Activated CD4-positive, alpha-beta T cell treated with anti-CD3 and anti-CD28 coated beads for 24 hours (primary cell): ENCODE data around the gene CD34.
A peak's percentile ranks its signal among the peaks of the same experiment; 100 is the strongest.
"Not testable (repeated sequence)": the region's sequence is repeated elsewhere in the genome, so short reads cannot be mapped to it uniquely, and the experiment has no call there.

ENCODE experiments used
- DNase-seq, 2 donors: peaks; one replicate each; pipeline ENCODE4 v3.0.0-alpha.2; 2020; ENCODE audit warnings: low read depth in 2 of 2

CD34 gene, protein sequence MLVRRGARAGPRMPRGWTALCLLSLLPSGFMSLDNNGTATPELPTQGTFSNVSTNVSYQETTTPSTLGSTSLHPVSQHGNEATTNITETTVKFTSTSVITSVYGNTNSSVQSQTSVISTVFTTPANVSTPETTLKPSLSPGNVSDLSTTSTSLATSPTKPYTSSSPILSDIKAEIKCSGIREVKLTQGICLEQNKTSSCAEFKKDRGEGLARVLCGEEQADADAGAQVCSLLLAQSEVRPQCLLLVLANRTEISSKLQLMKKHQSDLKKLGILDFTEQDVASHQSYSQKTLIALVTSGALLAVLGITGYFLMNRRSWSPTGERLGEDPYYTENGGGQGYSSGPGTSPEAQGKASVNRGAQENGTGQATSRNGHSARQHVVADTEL

DNA sequence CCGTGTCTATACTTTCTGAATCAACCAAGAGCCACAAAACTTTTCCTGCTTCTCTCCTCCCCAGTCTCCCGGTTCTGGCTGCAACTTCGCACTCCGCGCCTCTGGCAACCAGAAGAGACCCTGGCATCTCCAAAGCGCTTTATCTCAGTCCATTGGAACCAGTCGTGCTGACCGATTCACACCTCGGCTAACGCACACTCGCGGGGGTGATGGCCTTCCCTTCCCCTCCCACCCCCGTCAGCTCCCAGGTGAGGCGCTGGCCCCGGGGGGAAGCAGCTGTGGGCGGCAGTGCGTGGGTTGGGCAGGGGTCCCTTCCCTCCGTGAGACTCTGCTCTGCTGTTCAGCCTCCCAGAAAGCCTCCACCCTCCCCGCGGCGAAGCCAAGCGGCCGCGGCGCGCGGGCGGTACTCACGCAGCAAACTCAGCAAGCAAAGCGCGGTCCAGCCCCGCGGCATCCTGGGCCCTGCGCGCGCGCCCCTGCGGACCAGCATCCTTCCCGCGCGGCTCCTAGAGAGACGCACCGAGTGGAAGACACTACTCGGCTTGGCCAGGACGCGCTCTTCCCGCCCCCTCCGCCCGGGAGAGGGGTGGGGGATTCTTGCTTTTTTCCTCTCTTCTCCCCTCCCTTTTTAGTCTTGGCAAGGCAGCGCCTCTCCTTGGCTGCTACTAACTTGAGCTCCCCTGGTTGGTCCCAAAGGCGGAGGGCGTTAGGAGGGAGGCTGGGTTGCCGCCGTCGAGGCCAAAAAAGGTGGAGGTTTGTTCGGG is at the start of gene CD34:
Gene CD34 (minus strand): TSS at position 535 of the 764 bp plus-strand sequence. CDS start 45 bp downstream, at position 490.
- peak in 1 of 2 donors; percentile 21 for DNase-seq

DNA sequence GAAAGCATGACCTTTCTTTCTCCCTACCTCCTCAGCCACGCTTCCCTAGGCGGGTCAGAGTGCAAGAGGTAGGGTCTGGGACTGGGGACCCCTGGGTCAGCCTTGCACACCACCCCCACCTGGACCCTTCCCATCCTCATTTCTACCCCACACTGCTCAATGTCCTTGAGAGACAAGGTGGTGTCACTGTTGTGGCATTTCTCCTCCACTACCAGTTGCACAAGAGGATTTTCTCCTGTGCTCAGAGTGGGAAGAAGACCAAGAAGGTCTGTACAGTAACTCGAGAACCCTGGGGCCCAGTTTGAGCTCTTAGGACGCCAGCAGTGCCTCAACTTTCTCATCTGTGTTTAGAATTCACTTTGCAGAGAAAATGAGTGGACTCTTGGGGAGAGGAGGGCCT is 49.4 kb upstream of the CD34 start:
- no peak for DNase-seq

DNA sequence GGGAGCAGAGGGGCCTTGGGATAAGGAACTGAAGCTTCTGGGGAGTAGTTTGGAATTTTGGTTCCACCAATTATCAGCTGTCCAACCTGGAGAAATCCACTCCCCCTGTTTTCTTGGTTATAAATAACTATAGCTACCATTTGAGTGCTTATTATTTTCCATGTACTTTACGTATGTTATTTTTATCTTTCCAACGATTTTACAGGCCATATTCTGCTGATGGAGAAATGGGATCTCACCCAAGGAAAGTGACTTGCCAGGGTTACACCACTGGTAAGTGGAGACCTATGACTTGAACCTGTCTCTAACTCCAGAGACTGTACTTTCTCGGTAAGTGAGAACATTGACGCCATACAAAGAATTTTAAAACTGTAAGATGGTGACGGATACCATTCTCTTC is 49.0 kb upstream of the CD34 start:
- no peak for DNase-seq

DNA sequence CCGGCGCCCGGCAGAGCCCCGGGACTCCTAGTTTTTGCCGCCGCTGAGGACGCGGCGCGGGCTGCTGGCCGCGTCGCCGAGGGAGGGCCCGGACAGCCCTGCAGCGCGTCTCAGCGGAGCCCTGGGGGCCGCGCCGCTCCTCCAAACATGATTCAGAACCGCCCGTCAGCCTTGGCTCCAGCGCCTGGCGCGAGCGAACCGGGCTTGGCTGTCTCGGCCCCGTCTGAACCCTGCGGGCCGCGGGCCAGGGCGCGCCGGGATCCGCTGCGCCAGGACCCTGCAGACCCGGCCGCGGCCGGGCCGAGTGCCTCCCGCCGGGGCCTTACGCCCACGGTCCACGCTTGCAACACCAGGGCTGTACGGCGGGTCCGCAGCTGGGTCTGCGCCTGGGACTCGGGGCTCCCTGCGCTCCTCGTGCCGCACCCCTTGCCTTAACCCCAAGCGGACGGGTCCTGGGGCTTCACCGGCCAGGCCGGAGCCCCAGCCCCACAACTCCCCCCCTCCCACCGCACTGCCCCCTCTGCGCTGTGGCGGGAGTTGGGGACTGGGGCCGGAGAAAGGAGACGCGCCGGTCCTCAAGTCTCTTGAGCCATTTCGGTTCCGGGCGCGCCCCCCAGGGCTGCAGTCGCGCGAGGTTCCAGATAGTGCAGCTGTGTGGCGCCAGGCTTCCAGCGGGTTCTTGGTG is 48.4 kb upstream of the CD34 start:
- DNase-seq: no peak

DNA sequence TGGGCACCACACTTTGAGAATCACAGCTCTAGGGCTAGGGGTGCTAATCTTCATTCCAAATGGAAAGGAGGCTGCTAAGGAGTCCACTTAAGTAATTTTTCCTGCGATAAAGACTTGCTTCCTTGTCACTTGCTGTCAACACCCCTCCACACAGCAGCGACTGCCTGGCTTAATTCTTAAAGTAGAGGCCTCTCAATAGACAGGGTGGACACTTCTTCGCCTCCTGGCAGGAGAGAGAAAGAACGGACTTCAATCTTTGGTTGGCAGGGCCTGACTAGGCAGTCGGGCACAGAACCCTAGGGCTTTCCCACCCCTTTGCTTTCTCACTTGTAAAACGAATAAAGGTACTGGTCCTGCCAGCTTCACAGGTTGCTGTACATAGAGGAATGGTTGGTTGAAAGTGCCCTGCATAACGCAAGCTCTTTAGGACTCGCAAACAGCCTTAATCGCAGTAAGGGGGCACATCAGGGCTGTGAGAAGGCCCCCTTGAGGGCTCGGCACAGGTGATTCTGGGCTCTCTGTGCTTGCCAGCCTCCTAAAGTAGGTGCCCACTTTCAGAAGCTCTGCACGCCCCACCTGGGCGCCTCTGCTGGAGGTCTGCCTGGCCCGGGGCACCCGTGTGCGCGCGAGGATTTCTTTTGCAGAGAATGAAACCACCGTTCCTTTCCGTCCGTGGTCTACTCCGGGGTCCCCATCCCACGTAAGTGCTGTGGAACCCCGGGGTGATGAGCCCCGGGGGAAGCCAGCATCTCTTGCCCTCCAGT is 47.6 kb upstream of the CD34 start:
- DNase-seq: no peak

DNA sequence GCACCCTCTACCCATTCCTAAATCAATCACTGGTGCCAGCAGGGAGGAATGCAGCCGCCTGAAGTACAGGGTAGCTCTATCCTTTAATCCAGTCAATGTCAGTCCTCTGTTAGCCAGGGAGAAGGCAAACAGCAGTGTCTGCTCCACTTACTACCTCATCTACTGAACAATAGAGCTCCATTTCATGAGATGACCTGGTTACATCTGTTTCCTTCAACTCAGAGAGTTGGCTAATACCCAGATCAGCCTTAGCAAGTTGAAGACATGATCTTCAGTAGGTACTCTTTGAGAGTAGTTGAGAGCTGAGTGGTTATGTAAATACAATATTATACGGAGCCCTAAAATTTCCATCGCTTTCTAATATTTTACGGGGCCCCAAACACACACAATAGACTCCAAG is 46.1 kb upstream of the CD34 start:
- no peak for DNase-seq

DNA sequence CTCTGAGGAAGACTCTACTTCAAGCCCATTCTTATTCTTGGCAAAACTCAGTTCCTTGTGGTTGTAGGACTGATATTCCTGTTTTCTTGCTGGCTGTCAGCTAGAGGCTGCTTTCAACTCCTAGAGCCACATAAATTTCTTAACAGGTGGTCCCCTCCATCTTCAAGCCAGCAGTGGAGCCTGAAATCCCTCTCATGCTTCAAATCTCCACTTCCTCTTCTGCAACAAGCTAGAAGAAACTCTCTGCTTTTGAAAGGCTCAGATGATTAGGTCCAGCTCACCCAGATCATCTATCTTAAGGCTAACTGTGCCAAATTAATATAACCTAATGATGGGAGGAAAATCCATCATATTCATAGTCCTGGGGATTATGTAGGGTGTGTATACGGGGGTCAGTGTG is 43.2 kb upstream of the CD34 start:
- DNase-seq: no peak

DNA sequence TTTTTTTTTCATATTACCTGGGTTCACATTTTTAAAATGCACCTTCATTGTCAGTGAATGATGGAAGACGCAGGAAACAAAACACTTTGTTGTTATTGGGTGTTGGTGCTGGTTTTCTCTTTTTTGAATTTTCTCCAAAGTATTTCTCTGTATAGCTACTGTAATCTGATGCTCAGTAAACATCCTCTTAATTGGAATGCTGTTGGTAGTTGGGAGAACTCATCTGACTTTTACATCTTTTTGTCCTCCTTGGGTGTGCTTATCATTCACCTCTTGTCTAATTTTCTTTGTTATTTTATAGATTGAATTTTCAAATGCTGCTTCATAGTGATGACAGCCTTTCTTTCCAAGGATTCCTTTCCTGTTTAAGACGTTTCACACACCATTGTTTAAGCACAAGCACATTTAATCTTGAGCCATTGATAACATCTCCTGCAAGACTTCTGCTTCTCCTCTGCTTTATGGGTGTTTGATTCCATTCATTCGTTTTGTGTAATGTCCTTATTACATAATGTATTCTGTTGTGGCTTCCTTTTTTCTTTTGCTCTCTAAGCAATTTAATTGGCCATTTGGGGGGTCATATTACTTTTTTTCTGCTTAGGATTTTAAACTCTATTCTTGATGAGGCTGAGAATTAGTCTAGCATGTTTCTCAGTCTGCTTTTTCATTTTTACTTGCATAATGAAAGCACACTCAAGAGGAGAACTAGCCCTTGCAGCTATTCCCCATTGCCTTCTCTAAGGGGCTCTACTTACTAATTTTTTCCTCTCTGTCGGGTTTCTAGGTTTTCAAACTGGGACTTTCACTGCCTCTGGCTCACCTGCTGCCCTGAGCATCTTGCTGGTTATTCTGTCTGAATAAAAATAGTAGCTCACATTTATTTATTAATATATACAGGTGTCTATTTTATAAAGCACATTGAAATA is 42.0 kb upstream of the CD34 start:
- no peak for DNase-seq

DNA sequence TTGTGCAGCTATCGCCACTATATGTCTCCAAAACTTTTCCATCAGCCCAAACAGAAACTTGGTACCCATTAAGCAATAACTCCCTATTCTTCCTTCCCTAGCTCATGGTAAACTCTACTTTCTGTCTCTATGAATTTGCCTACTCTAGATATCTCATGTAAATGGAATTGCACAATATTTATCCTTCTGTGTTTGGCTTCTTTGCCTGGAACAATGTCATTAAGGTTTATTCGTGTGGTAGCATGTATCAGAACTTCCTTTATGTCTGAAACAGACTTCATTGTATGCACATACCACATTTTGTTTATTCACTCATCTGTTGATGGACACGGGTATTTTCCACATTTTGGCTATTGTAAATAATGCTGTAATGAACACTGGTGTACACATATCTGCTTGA is 40.7 kb upstream of the CD34 start:
- no peak for DNase-seq

DNA sequence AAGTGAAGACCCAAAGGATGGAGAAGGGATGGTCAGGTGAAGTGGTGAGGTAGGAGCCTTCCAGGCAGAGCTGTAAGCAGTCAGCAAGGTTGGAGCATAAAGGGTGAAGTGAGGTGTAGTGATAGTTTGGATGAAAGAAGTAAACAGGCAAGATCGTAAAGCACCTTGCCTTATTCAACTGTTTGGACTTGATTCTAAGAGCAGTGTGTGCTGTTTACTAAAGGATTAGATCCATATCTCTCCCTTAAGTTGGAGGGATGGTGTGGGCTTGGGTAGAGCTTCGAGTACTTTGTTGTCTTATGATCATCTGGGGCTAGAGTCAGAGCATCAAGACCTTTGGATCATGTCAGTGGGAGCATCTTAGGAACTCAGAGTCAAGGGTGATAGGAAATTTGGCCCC is 39.8 kb upstream of the CD34 start:
- DNase-seq: no peak

DNA sequence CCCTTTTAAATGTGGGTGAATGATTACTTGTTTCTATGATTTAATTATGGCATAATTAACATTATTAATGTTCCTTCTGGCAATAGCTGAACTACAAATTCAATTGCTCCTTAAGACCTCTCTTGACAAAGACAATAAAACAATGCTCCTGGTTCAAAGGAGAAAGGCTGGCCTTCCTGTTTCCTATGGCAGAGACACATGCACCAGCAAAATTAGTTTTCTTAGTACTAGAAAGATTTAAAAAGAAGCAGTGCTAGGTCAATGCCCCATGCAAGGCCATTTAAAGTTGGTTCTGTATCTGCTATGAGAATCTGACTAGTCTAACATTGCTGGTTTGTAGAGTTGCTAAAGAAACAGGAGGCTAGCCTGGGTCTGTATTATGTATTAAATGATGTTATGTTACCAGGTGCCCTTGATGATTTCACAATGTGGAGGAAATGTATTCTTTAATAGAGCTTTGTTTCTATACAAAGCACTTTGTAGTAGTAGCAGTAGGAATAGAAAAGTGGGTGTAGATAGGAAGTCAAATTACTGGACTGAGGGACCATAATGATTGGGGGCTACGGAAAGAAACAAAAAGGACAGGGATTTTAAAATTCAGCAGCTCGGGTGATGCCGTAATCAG is 38.8 kb upstream of the CD34 start:
- no peak for DNase-seq

DNA sequence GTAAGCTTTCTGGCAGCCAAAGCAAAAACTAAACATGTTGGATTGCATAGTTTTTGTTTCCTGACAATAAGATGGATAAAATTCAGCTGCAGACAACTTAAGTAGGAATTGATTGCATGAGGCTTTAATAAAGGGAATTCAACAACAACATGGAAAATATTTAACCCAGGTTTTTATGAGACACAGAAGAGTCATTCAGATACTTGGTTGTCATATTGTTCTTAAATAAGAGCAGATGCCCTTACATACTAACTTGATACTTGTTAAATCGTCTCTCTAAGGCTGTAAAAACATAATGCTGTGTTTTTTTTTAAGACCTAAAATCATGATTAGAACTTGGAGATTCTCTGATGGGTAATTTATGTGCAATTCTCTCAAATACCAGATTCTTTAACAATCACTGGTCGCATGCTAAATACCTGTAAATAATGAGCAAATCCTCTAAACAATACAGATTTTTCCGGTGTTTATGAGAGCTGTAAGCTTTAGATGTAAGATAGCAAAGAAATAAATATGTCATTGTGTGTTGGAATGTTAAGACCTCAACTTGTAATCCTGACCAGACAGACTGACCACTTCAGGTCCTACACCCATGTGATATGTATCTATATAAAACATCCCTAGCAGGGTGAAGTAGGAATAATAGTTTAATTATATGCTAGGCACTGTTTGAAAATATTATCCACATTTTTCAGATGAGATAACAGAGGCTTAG is 37.8 kb upstream of the CD34 start:
- DNase-seq: no peak

DNA sequence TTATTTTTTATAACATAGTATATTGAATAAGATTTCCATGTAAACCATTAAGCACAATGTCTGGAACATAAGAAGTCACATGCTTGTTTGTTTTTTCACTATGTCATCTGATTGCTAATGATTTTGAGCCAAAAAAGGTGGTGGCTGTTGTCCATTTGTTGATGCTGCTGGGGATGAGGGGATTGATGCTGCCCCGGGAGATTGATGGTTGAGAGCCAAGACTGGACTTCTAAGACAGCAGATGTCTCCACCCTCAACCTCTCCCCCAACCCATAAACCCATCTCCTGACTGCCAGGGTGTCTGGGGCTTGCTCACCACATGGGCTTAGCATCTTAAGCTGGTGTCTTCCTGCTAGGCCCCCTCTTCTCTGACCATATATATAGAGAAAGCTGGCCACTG is 35.8 kb upstream of the CD34 start:
- no peak for DNase-seq

DNA sequence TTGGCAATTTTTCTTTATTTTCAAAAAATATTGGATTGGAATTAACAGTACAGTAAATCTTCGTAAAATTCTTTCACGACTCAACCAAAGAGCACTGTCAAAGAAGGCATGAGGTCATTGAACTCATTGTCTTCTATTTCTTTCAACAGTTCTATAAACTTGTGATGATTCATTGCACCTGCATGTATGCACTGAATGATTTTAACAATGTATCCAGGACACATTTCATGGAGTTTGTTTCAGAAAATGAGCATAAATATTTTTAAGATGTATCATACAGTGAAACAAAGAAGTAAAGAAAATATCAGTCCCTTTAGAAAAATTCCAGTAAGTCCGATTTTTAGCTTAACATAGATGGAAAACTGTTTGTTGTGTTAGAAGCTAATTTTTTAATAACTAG is 33.6 kb upstream of the CD34 start:
- DNase-seq: no peak

DNA sequence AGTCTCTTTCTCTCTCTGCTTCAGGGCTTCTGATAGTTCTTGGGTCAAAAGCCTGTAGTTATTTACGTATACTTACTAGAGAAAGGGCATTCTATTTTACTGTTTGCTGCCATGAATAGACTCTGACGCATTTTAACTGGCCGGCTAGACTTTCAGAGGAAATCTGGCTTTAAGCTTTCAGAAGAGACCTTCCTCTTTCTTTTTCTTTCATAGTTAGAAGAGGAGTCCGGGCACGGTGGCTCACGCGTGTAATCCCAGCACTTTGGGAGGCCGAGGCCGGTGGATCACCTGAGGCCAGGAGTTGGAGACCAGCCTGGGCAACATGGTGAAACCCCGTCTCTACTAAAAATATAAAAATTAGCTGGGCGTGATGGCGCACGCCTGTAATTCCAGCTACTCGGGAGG is 31.4 kb upstream of the CD34 start:
- DNase-seq: not testable (repeated sequence)

DNA sequence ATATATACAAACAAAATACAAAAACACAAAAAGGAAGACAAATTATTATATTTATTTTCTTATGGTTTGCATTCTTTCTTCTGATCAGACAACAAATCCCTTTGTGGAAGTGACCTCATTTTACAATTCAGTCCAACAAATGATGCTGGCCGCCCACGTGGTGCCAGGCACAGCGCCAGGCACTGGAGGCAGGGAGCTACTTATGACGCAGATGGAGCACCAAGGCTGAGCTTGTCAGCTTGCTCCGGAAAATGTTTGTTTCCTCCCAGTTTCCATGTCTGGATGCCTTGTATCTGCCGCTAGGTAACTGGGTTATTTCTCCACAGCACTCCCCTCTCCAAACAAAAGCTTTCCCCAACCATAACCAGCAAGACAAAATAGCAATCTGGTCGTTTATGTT is 30.7 kb upstream of the CD34 start:
- no peak for DNase-seq

DNA sequence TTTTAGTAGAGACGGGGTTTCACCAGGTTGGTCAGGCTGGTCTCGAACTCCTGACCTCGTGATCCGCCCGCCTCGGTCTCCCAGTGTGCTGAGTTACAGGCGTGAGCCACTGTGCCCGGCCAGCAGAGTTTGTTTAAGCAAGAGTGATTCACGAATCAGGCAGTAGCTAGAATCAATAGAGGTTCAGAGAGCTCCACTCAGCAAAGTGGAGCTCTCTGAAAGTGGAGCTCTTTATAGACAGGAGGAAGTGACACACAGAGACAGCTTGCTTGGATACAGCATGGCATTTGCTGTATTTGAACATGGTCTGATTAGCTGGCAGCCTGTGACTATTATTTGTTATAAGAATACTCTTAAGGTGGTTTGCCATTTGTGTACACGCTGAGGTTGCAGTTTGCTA is 27.1 kb upstream of the CD34 start:
- DNase-seq: no peak

DNA sequence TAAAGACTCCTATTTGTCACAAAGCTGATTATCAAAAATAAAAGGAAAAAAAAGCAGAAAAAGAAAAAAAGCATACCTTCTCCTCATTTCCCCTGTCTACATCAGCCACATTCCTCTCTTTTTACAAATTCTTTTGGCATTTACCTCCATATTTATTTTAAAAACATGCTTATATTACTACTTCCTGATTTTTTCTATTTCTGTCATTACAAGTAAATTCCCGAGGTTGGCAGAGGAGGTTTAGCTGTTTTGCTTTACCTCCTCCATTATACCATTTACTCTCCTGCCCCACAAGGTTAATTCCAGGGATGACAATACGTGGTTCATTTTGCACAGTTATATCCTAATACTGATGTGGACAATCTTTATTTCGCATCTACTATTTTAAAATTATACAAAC is 26.3 kb upstream of the CD34 start:
- DNase-seq: no peak

DNA sequence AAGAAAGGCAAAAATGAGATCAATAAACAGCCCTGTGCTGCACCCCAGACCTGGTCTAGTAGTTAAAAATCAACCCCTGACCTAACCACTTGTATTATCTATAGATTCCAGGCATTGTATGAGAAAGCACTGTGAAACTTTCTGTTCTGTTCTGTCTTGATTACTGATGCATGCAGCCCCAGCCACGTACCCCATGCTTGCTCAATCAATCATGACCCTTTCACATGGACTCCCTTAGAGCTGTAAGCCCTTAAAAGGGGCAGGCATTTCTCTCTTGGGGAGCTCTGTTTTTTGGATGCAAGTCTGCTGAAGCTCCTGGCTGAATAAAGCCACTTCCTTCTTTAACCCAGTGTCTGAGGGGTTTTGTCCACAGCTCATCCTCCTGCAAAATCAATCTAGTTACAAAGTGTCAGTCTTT is 24.2 kb upstream of the CD34 start:
- no peak for DNase-seq
